T47D (cell line): Measurements from ENCODE around the gene MRGPRE.

ENCODE experiments used
- DNase-seq, 2 experiments: peaks; one replicate each; pipeline versions ENCODE4 v3.0.0 to v3.0.0-alpha.2; 2011 to 2012; ENCODE audit warnings: low read depth in 1 of 2, low spot score in 1 of 2
- JUND ChIP-seq: IDR thresholded peaks from 2 replicates; pipeline ENCODE4 v1.6.1; 2012; ENCODE audit warnings: low read depth
- in situ Hi-C: cut with HindIII; loops from 2 replicates; pipeline ENCODE4 v1.10.0; 2016; ENCODE audit warnings: low sequenced_read_pairs, low pct_unique_long_range_greater_than_20kb

Gene MRGPRE

DNA sequence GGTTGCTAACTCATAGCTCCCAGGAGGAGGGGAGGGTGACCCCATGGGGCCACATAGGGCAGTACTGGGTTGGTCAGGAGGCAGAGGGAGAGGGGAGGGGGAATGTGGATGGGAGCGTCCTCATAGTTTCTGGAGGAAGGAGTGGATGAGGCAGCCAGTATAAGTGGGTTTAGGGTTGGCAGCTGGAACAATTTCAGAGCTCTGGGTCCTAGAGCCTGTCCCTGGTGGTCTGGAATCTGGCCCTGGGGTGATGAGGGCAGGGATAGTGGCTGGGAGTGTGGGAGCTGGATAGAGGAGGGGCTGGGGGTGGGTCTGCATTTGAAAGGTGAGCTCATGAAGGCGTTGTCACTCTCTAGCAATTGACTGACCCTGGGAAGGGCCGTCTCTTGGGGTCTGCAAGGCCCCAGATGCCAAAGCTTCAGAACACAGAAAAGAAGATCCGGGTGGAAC lies 8.3 kb downstream of the MRGPRE start:
- DNase-seq, result no peak

DNA sequence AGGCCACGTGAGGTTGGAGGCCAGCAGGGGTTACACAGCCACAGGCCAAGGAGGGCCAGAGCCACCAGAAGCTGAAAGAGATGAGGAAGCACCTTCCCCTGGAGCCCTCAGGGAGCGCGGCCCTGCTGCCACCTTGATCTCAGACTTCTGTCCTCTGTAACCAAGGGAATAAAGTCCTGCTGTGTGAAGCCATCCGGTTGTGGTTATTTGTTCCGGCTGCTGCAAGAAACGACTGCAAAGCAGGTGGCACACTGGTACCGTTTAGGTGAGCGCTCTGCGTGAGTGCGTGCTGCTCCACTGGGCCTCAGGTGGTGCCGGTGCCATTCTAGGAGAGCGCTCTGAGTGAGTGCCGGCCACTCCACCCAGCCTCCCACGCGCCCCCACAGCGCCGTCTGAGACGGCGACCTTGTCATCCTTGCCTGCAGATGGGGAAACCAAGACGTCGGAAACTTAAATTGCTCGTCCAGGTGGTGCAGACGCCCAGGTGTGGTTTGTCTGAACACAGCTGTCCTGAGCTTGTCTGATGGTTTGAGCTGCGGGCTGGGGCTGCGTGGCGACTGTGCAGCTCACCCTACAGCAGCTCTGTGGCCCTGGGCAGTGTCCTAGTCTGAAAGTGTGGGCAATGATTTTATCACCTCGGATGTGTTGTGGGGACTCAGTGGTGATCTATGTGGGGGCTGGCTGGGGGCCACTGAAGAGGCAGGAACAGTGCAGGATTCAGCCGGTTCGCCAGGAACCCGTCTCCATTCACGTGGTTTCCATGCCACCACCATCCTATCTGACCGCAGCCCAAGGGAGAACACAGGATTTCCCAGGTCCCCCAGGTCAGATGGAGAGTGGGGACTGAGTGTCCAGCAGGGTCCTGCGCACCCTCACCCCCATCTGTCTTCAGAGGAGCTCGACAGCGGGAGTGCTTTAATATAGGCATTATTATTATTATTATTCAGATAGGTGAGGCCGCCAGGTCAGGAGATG lies 9.0 kb downstream of the MRGPRE start:
- no peak for TF ChIP-seq JUND
- in situ Hi-C loops, result no loop called here
- DNase-seq, result no peak

More for the DNA sequence above, 8.3 kb downstream of the MRGPRE start:
- in situ Hi-C loops, result no loop called here
- no peak for TF ChIP-seq JUND

DNA sequence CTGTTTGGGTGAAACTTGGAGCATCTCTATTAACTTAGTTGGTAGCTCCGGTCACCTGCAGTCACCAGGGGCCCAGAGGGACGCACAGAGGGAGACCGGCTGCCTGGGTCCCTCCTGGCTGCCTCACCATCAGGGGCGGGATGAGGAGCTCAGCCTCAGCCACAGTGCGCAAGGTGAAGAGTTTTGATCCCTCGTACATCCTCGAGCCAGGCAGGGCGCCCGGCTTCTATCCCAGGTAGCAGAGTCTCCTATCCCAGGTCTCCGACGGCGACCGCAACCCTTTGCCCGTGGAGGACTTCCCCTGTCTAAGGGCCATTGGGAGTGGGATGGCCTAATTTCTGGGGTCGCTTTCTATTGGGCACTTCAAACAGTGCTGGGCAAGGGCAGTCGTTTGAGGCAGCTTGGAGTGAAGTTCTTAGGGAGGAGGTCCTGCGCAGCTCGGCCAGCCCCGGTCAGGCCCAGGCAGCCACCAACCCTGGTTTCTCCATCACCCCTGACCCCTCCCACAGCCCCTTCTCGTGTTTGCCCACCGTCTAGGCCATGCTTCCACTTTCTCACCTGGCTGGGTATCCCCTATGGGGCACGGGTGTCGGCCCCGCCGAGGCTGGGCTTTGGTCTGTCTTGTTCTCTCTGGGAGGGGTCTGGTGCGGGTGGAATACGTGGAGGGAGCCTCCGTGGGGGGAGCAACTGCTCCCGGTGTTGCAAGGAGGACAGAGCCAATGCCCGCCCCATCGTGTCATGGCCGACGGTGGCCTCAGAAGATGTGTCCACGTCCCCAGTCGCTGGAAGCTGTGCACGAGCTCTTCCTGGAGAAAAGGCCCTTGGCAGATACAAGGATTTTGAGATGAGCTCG lies 10.0 kb downstream of the MRGPRE start:
- in situ Hi-C loops, result no loop called here
- no peak for TF ChIP-seq JUND
- no peak for DNase-seq

DNA sequence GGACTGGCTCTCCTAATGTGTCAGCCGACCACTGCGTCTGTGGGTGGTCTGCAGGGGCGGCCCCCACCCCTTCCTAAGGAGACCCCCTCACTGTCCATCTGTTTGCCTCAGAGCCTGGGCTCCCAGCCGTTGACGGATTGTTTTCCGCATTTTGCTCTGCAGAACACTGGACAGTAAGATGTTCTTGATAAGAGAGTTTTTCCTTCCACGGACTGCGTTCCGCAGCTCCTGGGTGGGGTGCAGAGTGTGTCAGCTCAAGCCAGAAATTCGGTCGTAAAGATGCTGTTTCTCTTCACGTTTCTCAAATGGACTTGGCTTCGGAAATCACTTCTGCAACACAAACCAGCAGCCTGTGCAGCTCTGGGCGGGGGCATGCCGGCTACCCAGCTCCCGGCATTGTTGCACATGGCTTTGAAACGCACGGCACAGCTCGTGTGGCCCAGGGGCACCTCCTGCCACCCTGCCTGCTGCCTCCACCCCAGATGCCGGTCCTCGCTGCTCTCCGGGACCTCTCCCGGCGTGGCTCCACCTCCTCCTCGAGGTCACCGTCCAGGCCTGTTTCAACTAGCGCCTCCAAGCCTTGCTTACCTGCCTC lies 10.7 kb downstream of the MRGPRE start:
- DNase-seq, result no peak
- no peak for TF ChIP-seq JUND
- in situ Hi-C loops, result no loop called here

DNA sequence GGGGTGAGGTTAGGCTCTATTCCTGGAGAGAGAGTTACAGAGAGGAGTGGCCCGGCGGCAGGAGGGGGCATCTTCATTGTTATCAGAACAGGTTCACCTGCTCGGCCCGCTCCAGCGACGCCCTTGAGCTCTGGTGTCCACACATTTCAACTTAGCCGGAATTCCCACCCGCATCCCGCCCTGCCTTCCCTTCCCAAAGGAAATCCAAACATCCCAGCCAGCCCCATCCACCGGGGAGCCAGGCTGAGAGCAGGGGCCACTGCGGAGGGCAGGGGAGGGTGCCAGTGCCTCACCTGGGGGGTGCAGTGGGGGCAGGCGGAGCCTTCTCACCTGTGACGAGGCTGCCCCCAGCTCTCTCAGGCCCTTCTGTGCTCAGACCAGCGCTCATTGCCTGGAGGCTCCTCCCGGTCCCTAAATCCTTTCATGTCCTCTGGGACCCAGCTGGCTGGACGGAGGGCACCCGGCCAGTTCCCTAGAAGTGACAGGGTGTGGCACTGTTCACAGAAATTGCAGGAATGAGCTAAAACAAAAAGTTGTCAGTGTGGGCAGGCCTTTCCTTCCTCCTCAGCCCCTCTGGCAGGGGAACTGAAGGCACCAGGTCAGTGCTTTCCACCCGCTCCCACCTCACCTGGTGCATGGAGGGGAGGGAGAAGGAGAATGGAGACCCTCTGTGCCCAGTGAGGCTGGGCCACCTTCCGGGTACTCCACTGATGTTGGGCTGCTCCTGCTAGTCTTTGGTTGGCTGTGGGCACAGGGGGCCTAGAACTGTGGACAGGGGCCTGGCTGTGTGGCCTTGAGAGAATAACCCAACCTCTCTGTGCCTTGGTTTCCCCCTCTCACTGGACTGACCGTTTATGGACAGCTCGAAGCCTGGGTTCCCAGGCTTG lies 11.5 kb downstream of the MRGPRE start:
- in situ Hi-C loops, result no loop called here
- no peak for TF ChIP-seq JUND
- DNase-seq, result no peak

DNA sequence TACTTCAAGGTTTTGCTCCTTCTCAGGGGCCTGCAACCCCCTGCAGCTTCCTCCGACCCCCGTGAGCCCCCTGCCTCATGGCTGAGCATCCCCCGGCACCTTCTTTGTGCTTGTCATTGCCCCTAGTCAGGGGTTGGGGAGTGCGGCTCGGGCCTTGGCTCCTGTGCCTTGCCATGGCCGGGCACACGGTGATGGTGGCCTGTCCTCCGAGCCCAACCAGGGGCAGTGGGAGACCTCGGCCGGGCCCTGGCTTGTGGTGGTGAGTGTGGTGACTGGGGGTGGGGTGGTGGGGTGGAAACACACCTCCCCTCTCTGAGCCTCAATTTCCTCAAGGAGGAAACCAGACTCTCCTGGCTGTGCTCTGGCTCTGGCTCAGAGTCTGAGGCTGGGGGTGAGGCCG lies 12.1 kb downstream of the MRGPRE start:
- in situ Hi-C loops, result no loop called here
- TF ChIP-seq JUND, result no peak
- DNase-seq, result no peak

DNA sequence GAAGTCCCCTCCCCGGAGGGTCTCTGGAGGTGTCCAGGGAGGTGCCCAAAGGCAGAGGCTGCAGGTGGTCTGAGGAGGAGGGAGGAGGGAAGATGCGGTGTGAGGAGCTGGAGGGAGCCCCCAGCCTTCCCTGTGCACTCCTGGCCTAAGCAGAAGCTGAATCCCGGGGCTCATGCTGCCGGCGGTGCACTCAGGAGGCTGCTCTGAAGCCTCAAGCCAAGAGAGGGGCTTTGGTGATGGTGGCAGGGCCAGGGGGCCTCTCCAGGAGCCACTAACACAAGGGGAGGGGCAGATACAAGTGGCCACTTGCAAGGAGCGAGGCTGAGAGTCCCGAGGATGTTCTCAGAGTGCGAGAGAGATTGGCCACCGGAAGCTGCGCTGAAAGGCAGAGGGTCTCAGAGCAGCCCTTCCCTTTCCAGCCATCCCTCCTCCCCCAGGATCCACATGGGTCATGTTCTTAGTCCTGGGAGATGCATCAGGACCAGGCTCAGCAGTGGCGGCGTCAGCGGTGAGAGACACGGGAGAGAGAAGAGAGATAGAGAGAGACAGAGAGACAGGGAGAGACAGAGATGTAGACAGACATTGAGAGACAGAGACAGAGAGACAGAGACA lies 12.8 kb downstream of the MRGPRE start:
- DNase-seq, result no peak
- in situ Hi-C loops, result no loop called here
- TF ChIP-seq JUND, result no peak

DNA sequence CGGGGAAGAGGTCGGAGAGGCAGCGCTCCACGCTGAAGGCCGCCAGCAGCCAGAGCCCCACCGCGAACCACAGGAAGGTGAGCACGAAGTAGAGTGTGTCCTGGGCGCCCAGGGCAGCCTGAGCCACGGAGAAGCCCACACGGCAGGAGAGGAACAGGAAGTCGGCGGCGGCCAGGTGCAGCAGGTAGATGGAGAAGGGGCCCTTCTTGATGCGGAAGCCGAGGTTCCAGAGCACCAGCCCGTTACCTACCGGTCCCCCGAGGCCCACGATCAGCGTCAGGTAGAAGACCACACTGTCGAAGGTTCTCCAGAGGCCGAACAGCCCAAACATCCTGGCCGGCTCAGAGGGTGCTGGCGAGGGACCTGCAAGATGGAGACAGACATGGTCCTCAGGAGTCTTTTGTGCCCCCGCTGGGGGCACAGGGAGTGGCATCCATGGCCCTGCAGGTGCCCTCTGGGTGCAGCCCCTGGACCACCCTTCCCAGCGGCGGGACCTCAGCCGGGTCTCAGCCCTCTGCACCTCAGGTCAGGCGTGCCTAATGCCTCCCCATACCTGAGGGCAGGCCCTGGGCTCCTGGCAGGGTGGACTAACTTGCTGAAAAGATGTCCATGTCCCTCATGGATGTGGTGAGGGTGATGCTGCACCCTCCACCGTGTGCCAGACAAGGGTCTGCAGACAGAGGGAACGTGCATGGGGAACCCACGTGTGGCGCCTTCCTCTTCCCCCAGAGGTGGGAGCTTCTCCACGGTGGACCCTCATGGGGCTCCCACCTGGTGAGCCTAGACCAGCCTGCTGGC lies 13.5 kb downstream of the MRGPRE start, which contains the start of gene MRGPRG:
Gene MRGPRG (minus strand): TSS at position 331 of the 798 bp plus-strand sequence. CDS start 0 bp downstream, at position 331.
- no peak for DNase-seq
- in situ Hi-C loops, result no loop called here
- TF ChIP-seq JUND, result no peak

DNA sequence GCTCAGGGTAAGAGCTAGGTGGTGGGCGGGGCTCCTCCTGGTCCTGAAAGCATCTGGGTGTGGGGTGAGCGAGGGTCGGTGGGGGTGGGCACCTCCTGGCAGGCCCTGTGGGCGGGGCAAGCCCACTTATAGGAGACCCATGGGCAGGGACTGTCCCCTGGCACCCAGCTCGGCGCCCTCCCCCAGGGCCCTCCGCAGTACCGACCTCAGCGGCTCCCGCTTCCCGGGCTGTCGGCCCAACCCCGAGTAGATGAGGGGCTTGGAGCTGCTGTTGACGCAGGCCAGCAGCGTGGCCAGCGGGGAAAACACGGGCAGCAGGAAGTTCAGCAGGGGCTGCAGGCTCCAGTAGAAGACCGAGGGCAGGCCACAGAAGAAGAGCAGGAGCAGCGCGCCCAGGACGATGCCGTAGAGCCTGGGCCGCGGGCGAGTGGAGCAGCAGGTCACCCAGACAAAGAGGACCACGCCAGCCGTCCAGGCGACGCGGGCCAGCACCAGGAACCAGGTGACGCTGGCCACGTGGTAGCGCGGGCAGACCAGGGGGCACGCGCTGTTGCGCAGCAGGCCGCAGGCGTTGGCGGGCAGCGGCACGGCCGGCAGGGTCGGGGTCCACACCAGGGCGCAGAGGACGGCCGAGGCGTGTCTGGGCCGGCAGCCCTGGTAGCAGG lies 14.3 kb downstream of the MRGPRE start:
- no peak for TF ChIP-seq JUND
- in situ Hi-C loops, result no loop called here
- DNase-seq, result no peak

DNA sequence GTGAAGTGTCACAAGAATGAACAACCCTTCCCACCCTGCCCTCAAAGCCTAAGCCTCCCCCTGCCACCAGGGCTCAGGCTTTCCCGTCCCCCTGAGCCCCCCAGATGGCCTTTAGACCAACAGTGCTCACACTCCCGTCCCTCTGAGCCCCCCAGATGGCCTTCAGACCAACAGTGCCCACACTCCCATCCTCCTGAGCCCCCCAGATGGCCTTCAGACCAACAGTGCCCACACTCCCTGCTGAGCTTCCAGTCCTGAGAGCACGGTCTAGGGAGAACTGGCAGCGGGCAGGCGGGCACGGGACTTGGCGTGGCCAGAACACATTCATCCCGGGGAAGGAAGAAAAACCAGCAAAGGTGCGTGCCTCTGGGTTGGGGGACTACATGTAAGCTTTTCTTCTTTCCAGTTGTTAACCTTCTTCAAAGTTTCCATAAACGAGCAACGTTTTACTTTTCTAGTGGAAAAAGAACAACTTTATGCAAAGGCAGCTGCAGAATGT lies 16.1 kb downstream of the MRGPRE start:
- DNase-seq, result no peak
- no peak for TF ChIP-seq JUND
- in situ Hi-C loops, result no loop called here
